Measurements from ENCODE around the gene MXRA7. TPM values are rescaled to one million over a fixed set of nuclear protein-coding genes. Genes with fewer than 3 reads are reported as not detected.

The MXRA7 gene
- total RNA-seq, 5 donors from 2014 or later (not counting 1 experiment from before 2014, with no cell fraction given): 5.9 to 14.7 (median 13.5) TPM

DNA sequence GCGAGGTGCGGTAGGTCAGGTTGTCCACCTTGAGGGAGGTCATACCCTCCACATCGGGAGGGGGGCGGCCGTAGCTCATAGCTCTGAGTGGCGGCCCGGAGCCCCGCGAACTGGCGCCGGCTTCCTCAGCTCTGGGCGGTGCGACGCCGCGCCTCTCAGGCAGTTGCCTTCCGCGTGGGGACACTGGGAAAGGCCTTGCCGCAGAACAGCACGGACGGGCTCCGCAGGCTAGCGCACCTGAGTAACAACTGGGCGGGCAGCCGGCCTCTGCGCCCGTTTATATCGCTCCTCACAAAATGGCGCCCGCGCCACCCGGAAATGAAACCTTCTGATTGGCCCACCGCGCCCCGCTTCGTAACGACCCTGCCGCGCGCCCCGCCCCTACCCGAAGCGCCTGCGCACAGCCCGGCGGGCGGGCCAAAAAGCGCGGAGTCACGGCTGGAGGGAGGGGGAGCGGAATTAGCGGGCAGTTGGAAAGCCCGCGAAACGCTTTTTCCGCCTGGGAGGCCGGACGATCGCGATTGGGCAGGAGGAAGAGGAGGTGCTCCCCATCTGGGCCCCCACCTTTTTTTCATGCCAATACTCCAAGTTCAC lies 26.4 kb upstream of the MXRA7 start, which contains the start of gene SRSF2:
TSS of gene SRSF2 (minus strand) at position 250 of the 594 bp plus-strand sequence. CDS start at position 79, 171 bp downstream.
- H3K36me3 ChIP-seq (ENCODE audit: control insufficient read depth in 2 of 2, extremely low read depth in 1 of 2, insufficient read depth in 1 of 2, low read length in 1 of 2): peaks cover 0 to 54% of the 10 kb centered on the region in 2 donors
- peak; percentile 68 to 78 (median 72) for ATAC-seq (replicated peaks in 1 of 4)
- H3K9me3 Mint-ChIP-seq: no peaks in the 10 kb centered on the region
- ChIA-PET POLR2A (interaction anchor here (0.6 to 1.2 kb wide), 3 partner anchors 9 to 79 kb away, joined by 3 to 6 read pairs (median 4); partner anchors contain the start of genes JMJD6 (in 1 of the 2) and METTL23 (in 1 of the 2)), CTCF (interaction anchor here in 1 of 2 donors (1.9 kb wide), 1 partner anchor 10 kb away, joined by 7 read pairs; the partner anchor contains the start of genes JMJD6 and METTL23)
- H3K9me3 ChIP-seq: no peaks in the 10 kb centered on the region
- H3K27me3 ChIP-seq (replicated peaks in 1 of 2; ENCODE audit: control insufficient read depth in 2 of 2, extremely low read depth in 1 of 2, insufficient read depth in 2 of 2, low read length in 1 of 2): no peaks in the 10 kb centered on the region
- H3K4me1 Mint-ChIP-seq: peaks cover 58 to 65% (median 61%) of the 10 kb centered on the region in 3 donors
- peak within 1 kb of the TSS; percentile 97 for H3K27ac ChIP-seq (ENCODE audit: low read length)
- H3K4me3 ChIP-seq (ENCODE audit: control insufficient read depth in 1 of 2, extremely low read depth in 1 of 2, low read length in 1 of 2): peak within 1 kb of the TSS; percentile 81 to 94
- H3K27me3 Mint-ChIP-seq: no peaks in the 10 kb centered on the region
- peak within 1 kb of the TSS; percentile 97 to 98 for H3K27ac Mint-ChIP-seq
- WGBS (ENCODE audit: insufficient coverage): under 1% methylated on average over 51 of the region's 60 CpGs
- peaks cover 42% of the 10 kb centered on the region for H3K36me3 Mint-ChIP-seq
- peak; percentile 94 to 100 (median 98) for DNase-seq
- H3K4me3 Mint-ChIP-seq: peak within 1 kb of the TSS; percentile 95 to 97 (median 96)
- peaks cover 29 to 42% of the 10 kb centered on the region in 2 experiments for H3K4me1 ChIP-seq (ENCODE audit: control insufficient read depth in 1 of 2, extremely low read depth in 1 of 2, insufficient read depth in 2 of 2, low read length in 2 of 2)

- ChIA-PET CTCF (interaction anchor here in 1 of 2 donors (1.9 kb wide), 1 partner anchor 10 kb away, joined by 7 read pairs; the partner anchor contains the start of genes JMJD6 and METTL23), POLR2A (interaction anchor here (0.6 to 1.2 kb wide), 5 partner anchors 9 to 874 kb away, joined by 3 to 6 read pairs (median 4); partner anchors contain the start of genes JMJD6 (in 1 of the 2) and METTL23 (in 1 of the 2))
- Histone ChIP-seq H3K27me3 (replicated peaks in 1 of 2; ENCODE audit: control insufficient read depth in 2 of 2, extremely low read depth in 1 of 2, insufficient read depth in 2 of 2, low read length in 1 of 2) (no peaks in the 10 kb centered on the region), H3K36me3 (ENCODE audit: control insufficient read depth in 2 of 2, extremely low read depth in 1 of 2, insufficient read depth in 1 of 2, low read length in 1 of 2) (peaks cover 0 to 55% of the 10 kb centered on the region in 2 donors), H3K4me1 (ENCODE audit: control insufficient read depth in 1 of 2, extremely low read depth in 1 of 2, insufficient read depth in 2 of 2, low read length in 2 of 2) (peaks cover 34 to 42% of the 10 kb centered on the region in 2 experiments), H3K27ac (ENCODE audit: low read length) (peak overlapping the region; percentile 97), H3K4me3 (ENCODE audit: control insufficient read depth in 1 of 2, extremely low read depth in 1 of 2, low read length in 1 of 2) (peak overlapping the region; percentile 81 to 94), H3K9me3 (no peaks in the 10 kb centered on the region)
- Mint-ChIP-seq H3K36me3 (peaks cover 41% of the 10 kb centered on the region), H3K9me3 (no peaks in the 10 kb centered on the region), H3K4me1 (peaks cover 65 to 70% (median 67%) of the 10 kb centered on the region in 3 donors), H3K27ac (peak overlapping the region; percentile 97 to 98), H3K27me3 (no peaks in the 10 kb centered on the region), H3K4me3 (peak overlapping the region; percentile 95 to 97 (median 96))
- WGBS (ENCODE audit: insufficient coverage): under 1% methylated on average over 117 of the region's 117 CpGs
- ATAC-seq (replicated peaks in 1 of 4) (peak; percentile 18 to 28 (median 21)), DNase-seq (peak in 34 of 35 experiments; percentile 43 to 81 (median 58))
Measured at GRCh38 chr17:76736349-76737081, 25.8 kb upstream of the MXRA7 start.

- Mint-ChIP-seq H3K27me3 (no peaks in the 10 kb centered on the region), H3K9me3 (no peaks in the 10 kb centered on the region), H3K4me1 (peaks cover 65 to 70% (median 68%) of the 10 kb centered on the region in 3 donors), H3K4me3 (peak overlapping the region; percentile 95 to 97 (median 96)), H3K27ac (peak overlapping the region; percentile 82 to 92), H3K36me3 (peaks cover 40% of the 10 kb centered on the region)
- DNase-seq (peak in 1 of 35 experiments; percentile 30), ATAC-seq (replicated peaks in 1 of 4) (no peak)
- CTCF ChIA-PET: interaction anchor here (0.6 to 1.1 kb wide), 2 partner anchors 17 to 328 kb away, joined by 7 to 12 read pairs; no protein-coding TSS in a partner anchor
- Histone ChIP-seq H3K27me3 (replicated peaks in 1 of 2; ENCODE audit: control insufficient read depth in 2 of 2, extremely low read depth in 1 of 2, insufficient read depth in 2 of 2, low read length in 1 of 2) (no peaks in the 10 kb centered on the region), H3K4me1 (ENCODE audit: control insufficient read depth in 1 of 2, extremely low read depth in 1 of 2, insufficient read depth in 2 of 2, low read length in 2 of 2) (peaks cover 39 to 42% of the 10 kb centered on the region in 2 experiments), H3K9me3 (no peaks in the 10 kb centered on the region), H3K27ac (ENCODE audit: low read length) (peak overlapping the region; percentile 82), H3K36me3 (ENCODE audit: control insufficient read depth in 2 of 2, extremely low read depth in 1 of 2, insufficient read depth in 1 of 2, low read length in 1 of 2) (peaks cover 0 to 56% of the 10 kb centered on the region in 2 donors), H3K4me3 (ENCODE audit: control insufficient read depth in 1 of 2, extremely low read depth in 1 of 2, low read length in 1 of 2) (peak overlapping the region; percentile 81 to 94)
- POLR2A ChIA-PET: interaction anchor here (0.6 to 1.4 kb wide), 7 partner anchors 10 to 875 kb away, joined by 3 to 8 read pairs (median 4); partner anchors contain the start of gene UBE2O (in 1 of the 2)
- 0% methylated on average over 12 of the region's 20 CpGs for WGBS (ENCODE audit: insufficient coverage)
Measured at GRCh38 chr17:76735586-76736348, 25.0 kb upstream of the MXRA7 start.

GRCh38 chr17:76735006-76735405 lies 24.2 kb upstream of the MXRA7 start:
- Histone ChIP-seq H3K27ac (ENCODE audit: low read length) (peak overlapping the region; percentile 82), H3K4me3 (ENCODE audit: control insufficient read depth in 1 of 2, extremely low read depth in 1 of 2, low read length in 1 of 2) (peak overlapping the region; percentile 59 to 81), H3K9me3 (no peaks in the 10 kb centered on the region), H3K36me3 (ENCODE audit: control insufficient read depth in 2 of 2, extremely low read depth in 1 of 2, insufficient read depth in 1 of 2, low read length in 1 of 2) (peaks cover 7 to 61% of the 10 kb centered on the region in 2 donors), H3K4me1 (ENCODE audit: control insufficient read depth in 1 of 2, extremely low read depth in 1 of 2, insufficient read depth in 2 of 2, low read length in 2 of 2) (peaks cover 45 to 46% of the 10 kb centered on the region in 2 experiments), H3K27me3 (replicated peaks in 1 of 2; ENCODE audit: control insufficient read depth in 2 of 2, extremely low read depth in 1 of 2, insufficient read depth in 2 of 2, low read length in 1 of 2) (no peaks in the 10 kb centered on the region)
- WGBS (ENCODE audit: insufficient coverage): no CpG with 5 or more reads among the region's 5 CpGs
- no peaks in the 10 kb centered on the region for H3K27me3 Mint-ChIP-seq
- ChIA-PET CTCF (interaction anchor here (0.6 to 1.1 kb wide), 3 partner anchors 17 to 329 kb away, joined by 3 to 12 read pairs (median 7); no protein-coding TSS in a partner anchor), POLR2A (interaction anchor here (0.8 to 1.4 kb wide), 6 partner anchors 9 to 282 kb away, joined by 3 to 11 read pairs (median 4); partner anchors contain the start of genes JMJD6 (in 1 of the 2), METTL23 (in 1 of the 2) and UBE2O (in 1 of the 2))
- H3K27ac Mint-ChIP-seq: peak overlapping the region; percentile 82 to 92
- no peaks in the 10 kb centered on the region for H3K9me3 Mint-ChIP-seq
- peaks cover 40% of the 10 kb centered on the region for H3K36me3 Mint-ChIP-seq
- DNase-seq: peak in 1 of 35 experiments; percentile 63
- H3K4me1 Mint-ChIP-seq: peaks cover 64 to 69% (median 68%) of the 10 kb centered on the region in 3 donors
- ATAC-seq (replicated peaks in 1 of 4): no peak
- H3K4me3 Mint-ChIP-seq: peak overlapping the region; percentile 95 to 97 (median 96)

DNA sequence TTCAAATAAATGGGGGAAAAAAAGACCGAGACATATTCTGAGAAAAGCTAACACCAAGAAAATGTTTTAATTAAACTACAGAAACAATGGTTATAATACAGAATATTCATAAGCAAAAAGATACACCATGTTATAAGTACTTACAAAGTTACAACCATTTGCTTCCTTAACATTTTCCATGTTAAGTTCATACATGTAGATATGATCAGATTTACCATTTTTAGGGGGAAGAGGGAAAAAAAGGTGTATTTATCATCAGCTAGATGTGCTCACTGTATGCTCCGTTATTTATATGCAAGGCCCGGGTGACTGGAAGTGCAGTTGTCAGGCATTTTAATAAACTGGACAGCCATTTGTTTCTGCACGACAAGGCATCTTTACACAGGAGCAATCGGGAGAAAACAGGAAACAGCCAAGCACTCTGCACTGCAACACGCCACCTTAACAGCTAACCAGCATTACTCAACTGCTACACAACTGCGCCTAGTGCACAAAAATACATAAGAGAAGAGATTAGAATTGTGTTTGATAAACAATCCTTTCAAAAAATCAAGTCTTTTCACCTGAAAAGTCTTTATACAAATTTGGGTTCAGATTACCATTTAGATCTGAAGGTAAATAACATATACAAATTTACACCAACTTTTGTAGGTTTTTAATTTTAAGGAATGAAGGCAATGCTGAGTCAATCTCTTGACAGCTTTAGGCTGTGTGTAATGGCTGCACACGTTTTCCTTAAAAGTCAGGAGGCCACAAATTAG lies 23.5 kb upstream of the MXRA7 start:
- peak overlapping the region; percentile 63 to 81 for H3K4me3 ChIP-seq (ENCODE audit: control insufficient read depth in 1 of 2, extremely low read depth in 1 of 2, low read length in 1 of 2)
- CTCF ChIA-PET: interaction anchor here in 1 of 2 donors (1.0 to 1.1 kb wide), 2 partner anchors 18 to 20 kb away, joined by 3 to 12 read pairs; no protein-coding TSS in a partner anchor
- no peaks in the 10 kb centered on the region for H3K27me3 ChIP-seq (replicated peaks in 1 of 2; ENCODE audit: control insufficient read depth in 2 of 2, extremely low read depth in 1 of 2, insufficient read depth in 2 of 2, low read length in 1 of 2)
- no peaks in the 10 kb centered on the region for H3K9me3 ChIP-seq
- ATAC-seq (replicated peaks in 1 of 4) (no peak), DNase-seq (peak in 1 of 35 experiments; percentile 45)
- peaks cover 8 to 59% of the 10 kb centered on the region in 2 donors for H3K36me3 ChIP-seq (ENCODE audit: control insufficient read depth in 2 of 2, extremely low read depth in 1 of 2, insufficient read depth in 1 of 2, low read length in 1 of 2)
- Mint-ChIP-seq H3K4me3 (peak overlapping the region; percentile 95 to 97 (median 96)), H3K9me3 (no peaks in the 10 kb centered on the region), H3K27me3 (no peaks in the 10 kb centered on the region), H3K27ac (peak overlapping the region; percentile 82 to 92), H3K4me1 (peaks cover 70 to 72% (median 70%) of the 10 kb centered on the region in 3 donors), H3K36me3 (peaks cover 42% of the 10 kb centered on the region)
- POLR2A ChIA-PET: interaction anchor here (0.8 to 1.4 kb wide), 3 partner anchors 8 to 63 kb away, joined by 4 to 11 read pairs (median 6); partner anchors contain the start of genes JMJD6 (in 1 of the 2) and METTL23 (in 1 of the 2)
- 0% methylated on average over 3 of the region's 8 CpGs for WGBS (ENCODE audit: insufficient coverage)
- peaks cover 48 to 50% of the 10 kb centered on the region in 2 experiments for H3K4me1 ChIP-seq (ENCODE audit: control insufficient read depth in 1 of 2, extremely low read depth in 1 of 2, insufficient read depth in 2 of 2, low read length in 2 of 2)
- H3K27ac ChIP-seq (ENCODE audit: low read length): peak overlapping the region; percentile 82

Data from T-cell (primary cell).